NCI-H2081 (cell line): ENCODE measurements around the gene PAXIP1.
"Not testable (repeated sequence)": the region's sequence is repeated elsewhere in the genome, so short reads cannot be mapped to it uniquely, and the experiment has no call there.

ENCODE experiments used
- DNase-seq, 2 experiments: peaks; one replicate each; lab custom pipeline; 2025; lab: John Stamatoyannopoulos, UW

PAXIP1 gene

GRCh38 chr7:155003092-155003375 is at the start of gene PAXIP1:
Gene PAXIP1, minus strand, starts transcription at chr7:155003124. Its CDS starts 195 bp downstream, at chr7:155002929.
- DNase-seq: peak in 1 of 2 experiments; percentile 82

GRCh38 chr7:155051355-155051754 is 48.4 kb upstream of the PAXIP1 start:
- DNase-seq: no peak

GRCh38 chr7:155048006-155048405 is 45.1 kb upstream of the PAXIP1 start:
- no peak for DNase-seq

GRCh38 chr7:155043756-155044155 is 40.8 kb upstream of the PAXIP1 start:
- DNase-seq: no peak

GRCh38 chr7:155038335-155038734 is 35.4 kb upstream of the PAXIP1 start:
- DNase-seq: no peak

GRCh38 chr7:155034495-155034894 is 31.6 kb upstream of the PAXIP1 start:
- not testable (repeated sequence) for DNase-seq

GRCh38 chr7:155032978-155033377 is 30.1 kb upstream of the PAXIP1 start:
- no peak for DNase-seq

GRCh38 chr7:155027879-155028278 is 25.0 kb upstream of the PAXIP1 start:
- DNase-seq: no peak

GRCh38 chr7:155021699-155022145 is 18.8 kb upstream of the PAXIP1 start:
- no peak for DNase-seq

GRCh38 chr7:155020996-155021395 is 18.1 kb upstream of the PAXIP1 start:
- no peak for DNase-seq

GRCh38 chr7:155017834-155018233 is 14.9 kb upstream of the PAXIP1 start:
- DNase-seq: no peak

GRCh38 chr7:155011086-155011485 is 8.2 kb upstream of the PAXIP1 start:
- DNase-seq: no peak

- no peak for DNase-seq
Measured at GRCh38 chr7:155009570-155010157, 6.7 kb upstream of the PAXIP1 start.

- DNase-seq: no peak
Measured at GRCh38 chr7:155007947-155008346, 5.0 kb upstream of the PAXIP1 start.

- peak; percentile 84 to 88 for DNase-seq
Measured at GRCh38 chr7:155003376-155004214, 671 bp upstream of the PAXIP1 start.

- DNase-seq: peak; percentile 56 to 59
Measured at GRCh38 chr7:155002411-155003091, 373 bp downstream of the PAXIP1 start.

GRCh38 chr7:155001756-155002410 is 1.0 kb downstream of the PAXIP1 start:
- DNase-seq: peak in 1 of 2 experiments; percentile 28

GRCh38 chr7:155000795-155001194 is 2.1 kb downstream of the PAXIP1 start:
- no peak for DNase-seq

GRCh38 chr7:154998481-154998880 is 4.4 kb downstream of the PAXIP1 start:
- DNase-seq: no peak

GRCh38 chr7:154997840-154998370 is 5.0 kb downstream of the PAXIP1 start:
- no peak for DNase-seq

- no peak for DNase-seq
Measured at GRCh38 chr7:154996756-154997155, 6.2 kb downstream of the PAXIP1 start.

- DNase-seq: no peak
Measured at GRCh38 chr7:154996101-154996500, 6.8 kb downstream of the PAXIP1 start.
